ENCODE measurements around the gene GOLGA5.
A peak's percentile ranks its signal among the peaks of the same experiment; 100 is the strongest.
"Not testable (repeated sequence)": the region's sequence is repeated elsewhere in the genome, so short reads cannot be mapped to it uniquely, and the experiment has no call there.

GOLGA5 gene

DNA sequence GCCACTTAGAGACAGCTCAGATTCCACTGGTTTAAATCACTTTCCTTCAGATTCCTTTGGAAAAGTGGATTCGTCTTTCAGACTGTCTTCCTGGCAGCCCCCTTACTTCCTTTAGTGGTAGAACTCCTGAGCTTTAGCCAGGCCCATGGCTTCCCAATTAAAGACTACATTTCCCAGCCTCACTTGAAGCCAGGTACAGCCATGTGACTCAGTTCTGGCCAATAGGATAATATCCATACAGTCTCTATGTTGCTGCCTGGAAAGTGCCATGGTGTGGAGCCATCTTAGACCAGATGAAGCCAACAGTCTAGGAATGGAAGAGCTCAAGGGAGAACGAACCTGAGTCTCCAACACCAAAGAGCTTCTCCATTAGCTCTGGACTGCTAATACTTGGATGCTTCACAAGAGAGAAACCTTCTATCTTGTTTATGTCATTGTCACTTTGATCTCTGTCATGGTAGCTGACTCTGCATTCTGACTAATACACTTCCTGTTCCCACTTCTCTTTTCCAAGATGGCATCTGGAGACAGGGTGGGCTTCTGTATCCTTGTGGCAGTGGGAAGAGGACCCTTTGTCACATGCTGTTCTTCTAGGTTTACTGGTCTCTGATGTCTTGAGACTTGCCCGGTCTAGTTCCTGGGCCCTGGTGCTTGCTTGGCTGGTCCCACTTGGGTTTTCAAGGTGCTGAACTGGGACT is 15.1 kb upstream of the GOLGA5 start:
- not testable (repeated sequence) for DNase-seq

DNA sequence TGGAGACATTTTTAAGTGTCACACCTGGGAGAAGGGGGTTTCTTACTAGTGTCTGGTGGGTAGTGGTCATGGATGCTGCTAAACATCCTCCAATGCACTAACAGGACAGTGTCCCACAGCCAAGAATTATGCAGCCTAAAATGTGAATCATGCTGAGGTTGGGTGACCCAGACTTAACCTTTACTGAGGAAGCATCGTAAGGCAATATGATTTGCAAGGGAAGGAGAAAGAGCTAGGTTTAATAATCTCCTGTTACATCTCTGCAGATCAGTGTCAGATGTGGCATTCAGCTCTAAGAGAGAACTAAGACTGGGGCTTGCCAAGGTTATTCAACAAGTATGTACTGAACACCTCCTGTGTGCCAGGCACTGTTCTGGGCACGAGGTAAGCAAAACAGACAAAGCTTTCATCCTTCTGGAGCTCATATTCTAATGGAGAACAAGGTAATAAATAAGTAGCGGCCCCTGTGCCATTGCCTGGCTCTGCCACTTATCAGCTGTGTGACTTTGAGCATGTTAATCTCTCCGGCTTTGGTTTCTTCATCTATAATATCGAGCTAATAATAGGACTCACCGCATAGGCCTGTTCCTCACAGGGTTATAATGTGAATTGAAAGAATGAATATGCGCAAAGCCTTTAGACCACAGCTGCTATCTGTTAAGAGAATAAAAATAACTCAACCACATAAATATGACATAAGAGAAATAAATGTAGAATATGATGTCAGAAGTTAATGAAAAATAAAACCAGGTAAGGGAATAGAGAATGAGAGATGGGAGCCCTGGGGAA is 13.5 kb upstream of the GOLGA5 start:
- no peak for DNase-seq

DNA sequence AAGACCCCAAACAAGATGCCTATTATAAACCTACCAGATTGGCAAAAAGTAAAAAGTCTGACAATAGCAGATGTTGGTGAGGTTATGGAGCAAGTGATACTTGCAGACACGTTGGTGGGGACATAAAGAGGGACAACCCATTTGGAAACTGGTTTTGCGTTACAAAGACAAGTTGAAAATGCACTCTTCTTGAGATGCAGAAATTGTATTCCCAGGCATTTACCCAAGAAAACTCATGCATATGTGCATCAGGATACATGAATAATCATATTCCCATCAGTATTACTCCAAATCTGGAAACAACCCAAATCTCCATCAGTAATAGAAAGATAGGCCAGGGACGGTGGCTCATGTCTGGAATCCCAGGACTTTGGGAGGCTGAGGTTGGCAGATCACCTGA is 12.8 kb upstream of the GOLGA5 start:
- no peak for DNase-seq

DNA sequence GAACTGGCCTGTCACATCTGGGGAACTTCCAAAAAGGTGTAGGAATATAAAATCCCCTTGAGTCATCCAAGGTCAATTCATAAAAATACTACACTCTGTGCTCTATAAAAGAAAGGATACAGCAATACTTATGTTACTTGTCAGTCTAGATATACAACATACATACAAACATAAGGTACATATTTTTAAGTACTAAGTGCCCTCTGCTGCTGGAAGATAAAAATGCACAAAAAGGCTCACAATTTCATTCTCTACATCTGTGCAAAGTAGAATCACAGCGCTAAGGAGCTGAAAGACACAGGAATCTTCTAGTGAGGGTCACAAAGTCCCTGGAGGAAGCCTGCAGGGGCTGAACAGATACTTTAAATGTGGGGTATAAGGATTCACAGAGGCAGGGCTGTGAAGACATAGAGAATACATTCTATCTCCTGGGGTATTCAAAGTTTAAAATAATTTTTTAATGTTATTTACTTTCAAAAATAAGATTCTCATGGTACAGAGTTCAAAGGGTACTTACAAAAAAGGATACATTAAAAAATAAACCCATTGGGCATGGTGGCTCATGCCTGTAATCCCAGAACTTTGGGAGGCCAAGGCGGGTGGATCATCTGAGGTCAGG is 10.2 kb upstream of the GOLGA5 start:
- DNase-seq: no peak

DNA sequence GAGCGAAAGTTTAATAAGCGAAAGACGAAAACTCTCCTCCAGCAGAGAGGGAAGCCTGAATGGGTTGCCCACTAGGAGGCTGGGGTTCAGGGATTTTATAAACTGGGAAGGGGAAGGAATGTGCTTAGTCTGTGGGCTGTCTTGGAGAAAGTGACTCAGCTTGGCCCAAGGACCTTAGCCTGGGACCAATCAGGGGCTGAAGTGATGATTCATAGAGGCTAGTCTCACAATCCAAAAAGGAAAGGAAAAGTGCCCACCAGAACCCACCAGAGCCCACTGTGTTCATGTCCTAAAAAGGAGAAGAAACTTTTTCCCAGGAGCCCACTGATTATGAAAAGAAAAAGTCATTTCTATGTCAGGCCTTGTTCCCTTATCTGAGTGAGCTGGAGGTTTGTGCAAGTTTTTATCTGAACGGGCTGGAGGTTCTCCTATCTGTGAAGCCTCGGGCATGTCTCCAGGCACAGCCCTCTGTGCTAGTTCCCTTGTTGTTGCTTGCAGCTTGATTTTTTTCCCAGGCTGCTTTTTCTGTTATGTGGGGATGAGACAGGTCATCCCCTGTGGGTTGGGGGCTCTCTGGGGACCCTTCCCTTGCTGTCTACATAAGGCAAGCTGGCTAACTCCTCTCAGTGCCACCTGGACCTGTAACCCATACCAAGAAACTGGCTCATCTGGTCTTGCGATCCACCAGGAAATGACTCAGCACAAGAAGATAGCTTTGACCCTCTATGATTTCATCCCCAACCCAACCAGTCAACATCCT is 8.3 kb upstream of the GOLGA5 start:
- no peak for DNase-seq

DNA sequence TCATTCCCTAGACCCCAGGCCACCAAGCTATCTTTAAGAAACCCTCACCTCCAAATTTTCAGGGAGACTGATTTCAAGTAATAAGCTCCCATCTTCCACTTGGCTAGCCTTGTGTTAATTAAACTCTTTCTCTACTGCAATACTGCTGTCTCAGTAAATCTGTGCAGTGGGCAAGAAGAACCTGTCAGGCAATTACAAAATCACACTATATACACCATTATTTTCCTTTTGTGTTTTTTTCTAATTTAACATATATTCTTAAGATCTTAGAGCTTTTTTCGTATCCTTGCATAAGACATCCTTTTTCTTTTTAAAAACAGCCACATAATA is 7.7 kb upstream of the GOLGA5 start:
- no peak for DNase-seq

DNA sequence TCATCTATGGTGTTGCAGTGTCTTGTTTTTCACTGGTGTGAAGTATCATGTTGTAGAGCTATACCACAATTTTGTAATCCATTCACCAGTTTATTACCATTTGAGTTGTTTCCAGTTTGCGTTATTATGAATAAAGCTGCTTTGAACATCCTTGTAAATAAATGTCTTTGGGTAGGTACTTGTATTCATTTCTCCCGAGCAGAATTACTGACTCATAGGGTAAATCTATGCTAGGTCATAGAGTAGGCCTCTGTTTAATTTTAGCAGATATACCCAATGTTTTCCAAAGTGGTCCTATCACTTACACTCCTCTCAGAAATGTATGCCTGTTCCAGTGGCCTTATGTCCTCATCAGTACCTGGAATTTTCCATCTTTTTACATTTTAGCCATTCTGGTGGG is 6.6 kb upstream of the GOLGA5 start:
- DNase-seq: no peak

DNA sequence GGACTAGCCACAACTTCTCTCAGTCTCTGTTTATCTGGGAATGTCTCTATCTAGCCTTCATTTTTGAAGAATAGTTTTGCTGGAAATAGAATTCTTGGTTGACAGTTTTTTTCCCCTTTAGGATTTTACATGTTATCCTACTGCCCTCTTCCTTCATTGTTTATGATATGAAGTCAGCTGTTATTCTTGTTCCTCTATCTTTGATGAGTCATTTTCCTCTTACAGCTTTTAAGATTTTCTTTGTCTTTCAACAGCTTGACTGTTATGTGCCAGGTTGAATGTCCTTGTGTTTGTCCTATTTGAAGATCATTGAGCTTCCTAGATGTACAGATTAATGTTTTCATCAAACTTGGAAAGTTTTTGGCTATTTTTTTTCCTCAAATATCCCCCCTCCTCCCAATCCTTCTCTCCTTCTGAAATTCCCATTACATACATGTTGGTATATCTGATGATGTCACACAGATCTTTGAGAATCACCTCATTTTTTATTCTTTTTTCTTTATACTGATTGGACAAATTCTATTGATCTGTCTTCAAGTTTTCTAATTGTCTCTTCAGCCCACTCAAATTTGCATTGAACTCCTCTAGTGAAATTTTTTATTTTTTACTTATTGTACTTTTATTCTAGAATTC is 4.5 kb upstream of the GOLGA5 start:
- no peak for DNase-seq

DNA sequence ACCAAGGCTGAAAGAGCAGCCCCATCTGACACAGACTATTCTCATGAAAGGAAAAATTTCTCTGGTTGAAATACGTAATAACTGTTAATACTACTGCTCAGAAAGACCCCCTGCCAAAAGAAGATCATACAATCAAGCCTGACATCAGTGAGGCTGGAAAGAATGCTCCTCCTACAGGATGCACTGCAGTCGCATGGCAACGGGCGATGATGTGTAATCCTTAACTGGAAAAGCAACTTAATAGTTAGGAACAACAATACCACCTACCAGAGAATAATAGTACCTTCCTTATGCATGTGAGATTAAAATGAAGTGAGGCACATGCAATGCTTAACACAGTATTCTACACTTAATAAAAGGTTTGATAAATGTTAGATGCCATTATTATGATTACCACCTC is 1.2 kb upstream of the GOLGA5 start:
- no peak for DNase-seq

DNA sequence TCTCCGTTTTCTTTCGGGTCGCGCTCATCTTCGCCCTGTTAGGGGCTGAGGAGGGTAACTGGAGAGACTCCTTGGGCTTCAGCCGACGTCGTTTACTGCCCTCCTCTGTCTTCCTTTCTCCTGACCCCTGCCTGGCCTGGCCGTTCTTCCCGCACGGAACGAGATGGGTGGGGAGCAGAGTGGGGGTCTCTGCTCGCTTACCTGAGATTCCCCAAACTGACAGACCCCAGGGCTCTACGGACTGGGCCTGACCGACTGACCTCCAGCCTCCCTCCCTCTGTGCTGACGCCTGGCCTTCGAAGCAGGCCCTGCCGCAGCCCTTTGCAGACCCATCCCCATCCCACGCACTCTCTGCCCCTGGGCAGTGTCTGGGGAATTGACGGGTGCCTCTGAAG is 439 bp downstream of the GOLGA5 start:
- peak; percentile 59 for DNase-seq

DNA sequence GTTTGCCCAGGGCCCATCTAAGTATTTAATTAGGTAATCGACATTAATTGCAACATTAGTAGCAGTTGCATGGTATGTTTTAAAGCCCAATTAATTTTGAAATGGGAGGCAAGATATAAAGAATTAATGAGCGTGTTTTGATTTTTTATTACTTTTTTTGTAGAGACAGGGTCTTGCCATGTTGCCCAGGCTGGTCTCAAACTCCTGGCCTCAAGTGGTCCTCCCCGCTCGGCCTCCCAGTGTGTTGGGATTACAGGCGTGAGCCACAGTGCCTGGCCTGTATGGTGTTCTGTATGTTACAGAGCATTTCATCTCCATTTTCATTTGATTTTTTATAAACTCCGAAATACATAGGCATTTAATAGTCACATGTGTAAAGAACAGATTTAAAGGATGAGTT is 856 bp downstream of the GOLGA5 start:
- DNase-seq: no peak

DNA sequence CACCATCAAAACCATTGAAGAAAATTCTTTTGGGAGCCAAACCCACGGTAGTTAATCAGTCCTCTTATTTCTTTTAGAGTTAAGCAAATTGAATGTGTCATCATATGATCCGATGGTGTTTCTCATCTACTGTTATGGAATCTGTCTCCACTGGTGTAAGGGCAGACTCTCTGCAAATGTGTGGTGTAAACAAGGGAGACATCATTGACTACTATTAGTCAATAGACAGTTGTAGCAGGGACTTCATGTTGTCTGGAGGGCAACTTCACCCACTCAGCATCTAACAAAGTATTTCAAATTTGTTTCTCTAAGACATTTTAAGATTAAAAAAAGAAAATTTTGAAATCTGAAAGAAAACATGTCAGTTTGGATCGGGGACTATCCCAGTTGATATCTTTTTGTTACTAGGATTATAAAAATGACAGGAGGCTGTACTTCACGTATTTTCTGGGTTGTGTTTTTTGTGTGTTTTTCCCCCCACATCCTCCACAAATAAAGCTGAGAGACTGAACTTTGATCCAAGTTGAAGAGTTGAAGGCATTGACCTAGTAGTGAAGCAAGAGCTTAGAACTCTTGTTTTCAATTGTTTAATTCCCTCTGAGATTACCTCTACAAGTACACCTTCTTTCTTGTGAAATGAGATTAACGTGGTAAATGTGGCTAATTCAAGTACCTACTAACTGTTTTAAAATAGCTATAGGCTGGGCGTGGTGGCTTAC is 4.0 kb downstream of the GOLGA5 start:
- no peak for DNase-seq

DNA sequence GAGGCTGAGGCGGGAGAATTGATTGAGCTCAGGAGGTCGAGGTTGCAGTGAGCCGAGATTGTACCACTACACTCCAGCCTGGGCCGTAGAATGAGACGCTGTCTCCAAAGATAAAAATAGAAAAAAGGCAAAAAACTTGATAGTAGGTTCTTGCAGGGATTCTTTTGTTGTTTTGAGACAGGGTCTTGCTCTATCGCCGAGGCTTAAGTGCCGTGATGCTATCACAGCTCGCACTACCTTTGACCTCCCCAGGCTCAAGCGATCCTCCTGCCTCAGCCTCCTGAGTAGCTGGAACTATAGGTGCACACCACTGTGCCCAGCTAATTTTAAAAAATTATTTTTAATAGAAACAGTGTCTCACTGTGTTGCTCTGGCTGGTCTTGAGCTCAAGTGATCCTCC is 4.7 kb downstream of the GOLGA5 start:
- no peak for DNase-seq

DNA sequence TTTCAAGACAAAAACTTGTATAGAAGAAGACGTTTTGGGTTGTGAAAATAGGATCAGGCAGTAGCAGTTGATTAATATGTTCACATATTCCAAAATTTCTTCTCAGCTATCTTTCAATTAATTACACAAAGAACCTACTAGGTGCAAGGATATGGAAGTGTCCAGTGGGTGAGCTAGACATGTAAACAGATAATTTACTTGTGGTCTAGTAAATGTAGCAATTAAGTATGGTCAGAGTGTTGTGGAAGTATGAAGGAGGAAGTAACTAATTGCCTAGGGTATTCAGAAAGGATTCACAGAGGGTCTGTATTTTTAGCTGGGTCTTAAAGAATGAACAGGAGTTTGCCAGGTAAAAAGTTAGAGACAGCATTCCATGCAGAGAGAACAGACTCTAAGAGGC is 5.9 kb downstream of the GOLGA5 start:
- no peak for DNase-seq

DNA sequence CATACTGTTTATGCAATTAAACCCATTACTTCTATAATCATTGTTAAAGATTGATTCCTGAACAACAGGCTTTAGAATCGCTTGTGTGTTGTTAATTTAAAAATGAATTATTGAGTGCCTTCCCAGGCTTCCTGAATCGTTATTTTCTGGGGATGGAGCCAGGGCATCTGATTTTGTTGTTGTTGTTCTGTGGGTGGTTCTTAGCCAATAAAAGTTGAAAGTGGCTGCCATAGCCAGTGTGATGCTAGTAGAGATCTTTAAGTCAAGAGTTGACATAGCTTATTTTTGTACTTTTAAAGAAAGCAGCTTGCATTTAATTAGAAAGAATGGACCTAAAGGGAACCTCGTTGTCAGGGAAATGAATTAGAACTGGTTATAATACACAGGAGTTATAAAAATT is 6.4 kb downstream of the GOLGA5 start:
- no peak for DNase-seq

DNA sequence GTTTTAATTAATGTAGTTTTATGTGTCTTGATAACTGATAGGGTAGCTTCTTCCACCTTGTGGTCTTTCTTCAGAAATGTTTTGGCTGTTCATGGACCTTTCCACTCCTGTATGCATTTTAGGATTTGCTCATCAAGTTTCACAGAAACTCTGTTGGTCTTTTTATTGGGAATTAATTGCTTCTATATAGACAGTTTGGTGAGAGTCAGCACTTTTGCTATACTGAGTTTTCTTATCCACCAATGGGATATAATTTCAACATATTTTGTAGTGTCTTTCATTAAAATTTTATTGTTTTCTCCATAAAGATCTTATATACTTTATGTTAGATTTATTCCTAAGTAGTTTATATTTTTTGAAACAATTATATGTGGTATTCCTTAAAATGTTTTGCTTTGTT is 7.8 kb downstream of the GOLGA5 start:
- no peak for DNase-seq

DNA sequence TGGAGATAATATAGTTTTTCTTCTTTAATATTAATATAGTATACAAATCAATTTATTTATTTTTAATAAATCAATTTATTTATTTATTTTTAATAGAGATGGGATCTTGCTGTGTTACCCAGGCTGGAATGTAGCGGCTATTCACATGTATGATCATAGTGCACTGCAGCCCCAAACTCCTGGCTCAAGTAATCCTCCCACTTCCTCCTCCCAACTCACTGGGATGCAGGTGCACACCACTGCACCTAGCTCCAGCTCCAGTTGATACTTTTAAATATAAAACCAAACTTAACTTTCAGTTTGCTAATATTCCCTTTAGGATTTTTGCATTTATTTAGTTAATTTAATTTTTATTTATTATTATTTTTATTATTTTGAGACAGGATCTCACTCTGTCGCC is 8.6 kb downstream of the GOLGA5 start:
- no peak for DNase-seq

DNA sequence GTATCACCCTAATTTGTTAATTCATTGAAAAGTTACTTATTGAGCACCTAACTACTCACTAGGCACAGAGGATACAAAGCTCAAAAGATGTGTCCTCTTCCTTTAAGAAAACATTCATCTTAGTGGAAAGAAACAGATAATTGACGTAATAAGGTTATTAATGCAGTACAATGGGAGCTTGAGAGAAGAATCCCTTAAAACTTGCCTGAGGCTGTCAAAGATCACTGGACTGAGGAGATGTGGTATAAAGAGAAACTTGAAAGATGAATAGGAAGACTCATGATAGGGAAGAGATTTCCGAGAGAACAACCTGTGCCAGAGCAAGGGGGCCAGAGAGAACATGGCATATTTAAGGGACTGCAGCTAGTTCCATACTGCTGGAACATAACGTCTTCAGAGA is 19.1 kb downstream of the GOLGA5 start:
- no peak for DNase-seq

DNA sequence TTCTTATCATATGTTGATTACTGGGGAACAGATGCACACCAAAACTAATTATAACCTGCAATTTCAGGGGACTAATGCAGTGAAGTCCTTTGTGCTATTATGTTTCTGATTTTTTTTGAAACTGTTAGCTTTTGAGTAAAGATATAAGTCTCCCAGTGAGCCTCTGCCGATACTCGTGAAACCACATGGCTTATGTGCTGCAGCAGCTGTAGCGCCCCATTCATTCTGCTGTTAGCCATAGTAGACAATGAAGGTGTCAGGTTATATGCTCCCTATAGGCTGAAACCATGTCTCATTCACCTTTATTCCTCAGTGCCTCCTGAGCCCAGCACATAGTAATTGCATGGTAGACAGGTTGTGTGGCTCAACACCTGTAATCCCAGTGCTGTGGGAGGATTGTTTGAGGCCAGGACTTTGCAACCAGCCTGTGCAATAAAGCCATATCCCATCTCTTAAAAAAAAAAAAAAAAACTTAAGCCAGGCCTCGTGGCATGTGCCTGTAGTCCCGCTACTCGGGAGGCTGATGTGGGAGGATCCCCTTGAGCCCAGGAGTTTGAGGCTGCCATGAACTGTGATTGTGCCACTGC is 25.0 kb downstream of the GOLGA5 start:
- DNase-seq: no peak

DNA sequence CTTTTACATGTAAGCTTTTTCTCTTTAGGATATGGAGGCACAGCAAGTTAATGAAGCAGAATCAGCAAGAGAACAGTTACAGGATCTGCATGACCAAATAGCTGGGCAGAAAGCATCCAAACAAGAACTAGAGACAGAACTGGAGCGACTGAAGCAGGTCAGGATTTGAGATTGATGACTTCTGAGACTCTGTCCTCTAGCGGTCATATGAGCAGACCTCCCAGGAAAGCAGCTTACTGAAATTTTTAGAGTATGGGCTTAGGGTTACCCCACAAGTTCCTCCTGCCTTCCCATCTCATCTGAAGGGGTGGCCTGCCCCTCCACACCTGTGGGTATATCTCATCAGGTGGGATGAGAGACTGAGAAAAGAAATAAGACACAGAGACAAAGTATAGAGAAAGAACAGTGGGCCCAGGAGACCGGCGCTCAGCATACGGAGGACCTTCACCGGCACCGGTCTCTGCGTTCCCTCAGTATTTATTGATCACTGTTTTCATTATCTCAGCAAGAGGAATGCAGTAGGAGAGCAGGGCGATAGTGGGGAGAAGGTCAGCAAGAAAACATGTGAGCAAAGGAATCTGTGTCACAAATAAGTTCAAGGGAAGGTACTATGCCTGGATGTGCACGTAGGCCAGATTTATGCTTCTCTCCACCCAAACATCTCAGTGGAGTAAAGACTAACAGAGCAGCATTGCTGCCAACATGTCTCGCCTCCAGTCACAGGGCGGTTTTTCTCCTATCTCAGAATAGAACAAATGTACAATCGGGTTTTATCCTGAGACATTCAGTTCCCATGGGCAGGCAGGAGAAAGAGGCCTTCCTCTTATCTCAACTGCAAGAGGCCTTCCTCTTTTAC is 25.8 kb downstream of the GOLGA5 start:
- DNase-seq: not testable (repeated sequence)

DNA sequence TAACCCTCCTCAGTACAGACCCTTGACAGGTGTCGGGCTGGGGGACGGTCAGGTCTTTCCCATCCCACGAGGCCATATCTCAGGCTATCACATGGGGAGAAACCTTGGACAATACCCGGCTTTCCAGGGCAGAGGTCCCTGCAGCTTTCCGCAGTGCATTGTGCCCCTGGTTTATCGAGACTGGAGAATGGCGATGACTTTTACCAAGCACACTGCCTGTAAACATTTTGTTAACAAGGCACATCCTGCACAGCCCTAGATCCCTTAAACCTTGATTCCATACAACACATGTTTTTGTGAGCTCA is 26.4 kb downstream of the GOLGA5 start:
- DNase-seq: not testable (repeated sequence)
